ENCODE data around the gene PPP1R13L. TPM values are rescaled to one million over a fixed set of nuclear protein-coding genes. Genes with fewer than 3 reads are reported as not detected.

Gene PPP1R13L
- total and polyA plus RNA-seq, 2 of the 8 experiments (the other 6 are each of a cell fraction or from before 2014, with no cell fraction given) = 9.1 to 15.3 TPM

DNA sequence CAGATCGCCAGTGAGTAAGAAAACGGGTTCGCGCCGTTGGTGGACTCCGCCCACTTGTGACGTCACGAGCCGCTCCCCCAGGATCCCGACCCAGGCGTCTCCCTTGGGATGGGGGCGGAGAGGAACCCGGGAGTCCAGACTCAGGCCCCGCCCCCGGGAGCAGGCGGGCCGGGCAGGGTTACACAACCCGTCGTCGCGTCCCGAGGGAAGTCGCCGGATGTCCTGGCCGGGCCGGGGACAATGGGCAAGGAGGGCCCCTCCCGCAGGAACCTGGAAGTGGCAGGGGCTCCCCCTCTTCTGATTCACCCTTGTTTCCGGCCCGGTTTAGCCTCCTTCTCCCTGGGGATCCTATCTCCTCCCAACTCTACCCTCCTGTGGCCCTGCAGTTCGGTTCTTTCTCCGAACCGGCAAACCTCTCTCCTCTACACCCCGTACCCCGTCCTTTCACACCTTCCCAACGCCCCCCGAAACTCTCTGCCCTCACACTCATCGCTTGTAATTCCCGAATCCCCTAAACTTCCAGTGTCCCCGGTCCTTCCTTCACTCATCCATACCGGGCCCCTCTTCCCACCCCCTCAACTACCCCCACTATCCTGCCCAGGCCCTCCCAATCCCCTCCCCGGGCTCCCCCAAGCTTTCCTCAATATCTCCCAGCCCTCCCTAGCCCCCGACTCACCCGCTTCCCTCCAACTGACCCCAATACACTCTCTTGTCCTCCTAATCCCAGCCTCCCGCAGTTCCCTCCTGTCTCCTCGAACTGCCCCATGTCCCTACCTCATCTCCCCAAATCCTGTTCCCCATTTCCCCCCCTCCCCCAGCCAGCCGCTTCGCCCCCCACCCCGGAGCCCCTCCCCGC lies 38.8 kb upstream of the PPP1R13L start (continued):
- TF ChIP-seq, protein P1, sequence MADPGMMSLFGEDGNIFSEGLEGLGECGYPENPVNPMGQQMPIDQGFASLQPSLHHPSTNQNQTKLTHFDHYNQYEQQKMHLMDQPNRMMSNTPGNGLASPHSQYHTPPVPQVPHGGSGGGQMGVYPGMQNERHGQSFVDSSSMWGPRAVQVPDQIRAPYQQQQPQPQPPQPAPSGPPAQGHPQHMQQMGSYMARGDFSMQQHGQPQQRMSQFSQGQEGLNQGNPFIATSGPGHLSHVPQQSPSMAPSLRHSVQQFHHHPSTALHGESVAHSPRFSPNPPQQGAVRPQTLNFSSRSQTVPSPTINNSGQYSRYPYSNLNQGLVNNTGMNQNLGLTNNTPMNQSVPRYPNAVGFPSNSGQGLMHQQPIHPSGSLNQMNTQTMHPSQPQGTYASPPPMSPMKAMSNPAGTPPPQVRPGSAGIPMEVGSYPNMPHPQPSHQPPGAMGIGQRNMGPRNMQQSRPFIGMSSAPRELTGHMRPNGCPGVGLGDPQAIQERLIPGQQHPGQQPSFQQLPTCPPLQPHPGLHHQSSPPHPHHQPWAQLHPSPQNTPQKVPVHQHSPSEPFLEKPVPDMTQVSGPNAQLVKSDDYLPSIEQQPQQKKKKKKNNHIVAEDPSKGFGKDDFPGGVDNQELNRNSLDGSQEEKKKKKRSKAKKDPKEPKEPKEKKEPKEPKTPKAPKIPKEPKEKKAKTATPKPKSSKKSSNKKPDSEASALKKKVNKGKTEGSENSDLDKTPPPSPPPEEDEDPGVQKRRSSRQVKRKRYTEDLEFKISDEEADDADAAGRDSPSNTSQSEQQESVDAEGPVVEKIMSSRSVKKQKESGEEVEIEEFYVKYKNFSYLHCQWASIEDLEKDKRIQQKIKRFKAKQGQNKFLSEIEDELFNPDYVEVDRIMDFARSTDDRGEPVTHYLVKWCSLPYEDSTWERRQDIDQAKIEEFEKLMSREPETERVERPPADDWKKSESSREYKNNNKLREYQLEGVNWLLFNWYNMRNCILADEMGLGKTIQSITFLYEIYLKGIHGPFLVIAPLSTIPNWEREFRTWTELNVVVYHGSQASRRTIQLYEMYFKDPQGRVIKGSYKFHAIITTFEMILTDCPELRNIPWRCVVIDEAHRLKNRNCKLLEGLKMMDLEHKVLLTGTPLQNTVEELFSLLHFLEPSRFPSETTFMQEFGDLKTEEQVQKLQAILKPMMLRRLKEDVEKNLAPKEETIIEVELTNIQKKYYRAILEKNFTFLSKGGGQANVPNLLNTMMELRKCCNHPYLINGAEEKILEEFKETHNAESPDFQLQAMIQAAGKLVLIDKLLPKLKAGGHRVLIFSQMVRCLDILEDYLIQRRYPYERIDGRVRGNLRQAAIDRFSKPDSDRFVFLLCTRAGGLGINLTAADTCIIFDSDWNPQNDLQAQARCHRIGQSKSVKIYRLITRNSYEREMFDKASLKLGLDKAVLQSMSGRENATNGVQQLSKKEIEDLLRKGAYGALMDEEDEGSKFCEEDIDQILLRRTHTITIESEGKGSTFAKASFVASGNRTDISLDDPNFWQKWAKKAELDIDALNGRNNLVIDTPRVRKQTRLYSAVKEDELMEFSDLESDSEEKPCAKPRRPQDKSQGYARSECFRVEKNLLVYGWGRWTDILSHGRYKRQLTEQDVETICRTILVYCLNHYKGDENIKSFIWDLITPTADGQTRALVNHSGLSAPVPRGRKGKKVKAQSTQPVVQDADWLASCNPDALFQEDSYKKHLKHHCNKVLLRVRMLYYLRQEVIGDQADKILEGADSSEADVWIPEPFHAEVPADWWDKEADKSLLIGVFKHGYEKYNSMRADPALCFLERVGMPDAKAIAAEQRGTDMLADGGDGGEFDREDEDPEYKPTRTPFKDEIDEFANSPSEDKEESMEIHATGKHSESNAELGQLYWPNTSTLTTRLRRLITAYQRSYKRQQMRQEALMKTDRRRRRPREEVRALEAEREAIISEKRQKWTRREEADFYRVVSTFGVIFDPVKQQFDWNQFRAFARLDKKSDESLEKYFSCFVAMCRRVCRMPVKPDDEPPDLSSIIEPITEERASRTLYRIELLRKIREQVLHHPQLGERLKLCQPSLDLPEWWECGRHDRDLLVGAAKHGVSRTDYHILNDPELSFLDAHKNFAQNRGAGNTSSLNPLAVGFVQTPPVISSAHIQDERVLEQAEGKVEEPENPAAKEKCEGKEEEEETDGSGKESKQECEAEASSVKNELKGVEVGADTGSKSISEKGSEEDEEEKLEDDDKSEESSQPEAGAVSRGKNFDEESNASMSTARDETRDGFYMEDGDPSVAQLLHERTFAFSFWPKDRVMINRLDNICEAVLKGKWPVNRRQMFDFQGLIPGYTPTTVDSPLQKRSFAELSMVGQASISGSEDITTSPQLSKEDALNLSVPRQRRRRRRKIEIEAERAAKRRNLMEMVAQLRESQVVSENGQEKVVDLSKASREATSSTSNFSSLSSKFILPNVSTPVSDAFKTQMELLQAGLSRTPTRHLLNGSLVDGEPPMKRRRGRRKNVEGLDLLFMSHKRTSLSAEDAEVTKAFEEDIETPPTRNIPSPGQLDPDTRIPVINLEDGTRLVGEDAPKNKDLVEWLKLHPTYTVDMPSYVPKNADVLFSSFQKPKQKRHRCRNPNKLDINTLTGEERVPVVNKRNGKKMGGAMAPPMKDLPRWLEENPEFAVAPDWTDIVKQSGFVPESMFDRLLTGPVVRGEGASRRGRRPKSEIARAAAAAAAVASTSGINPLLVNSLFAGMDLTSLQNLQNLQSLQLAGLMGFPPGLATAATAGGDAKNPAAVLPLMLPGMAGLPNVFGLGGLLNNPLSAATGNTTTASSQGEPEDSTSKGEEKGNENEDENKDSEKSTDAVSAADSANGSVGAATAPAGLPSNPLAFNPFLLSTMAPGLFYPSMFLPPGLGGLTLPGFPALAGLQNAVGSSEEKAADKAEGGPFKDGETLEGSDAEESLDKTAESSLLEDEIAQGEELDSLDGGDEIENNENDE (IDR thresholded peaks at IDR 0.05; ENCODE audit: insufficient replicate concordance, low read length) = no peak
- no peak for TF ChIP-seq GTF2F1 (IDR thresholded peaks at IDR 0.05; ENCODE audit: borderline replicate concordance, low read depth, low read length)
- TF ChIP-seq, protein P2, sequence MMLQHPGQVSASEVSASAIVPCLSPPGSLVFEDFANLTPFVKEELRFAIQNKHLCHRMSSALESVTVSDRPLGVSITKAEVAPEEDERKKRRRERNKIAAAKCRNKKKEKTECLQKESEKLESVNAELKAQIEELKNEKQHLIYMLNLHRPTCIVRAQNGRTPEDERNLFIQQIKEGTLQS (IDR thresholded peaks at IDR 0.05; ENCODE audit: insufficient read depth, low read depth, low read length) = no peak
- no peak for TF ChIP-seq SP4 (IDR thresholded peaks at IDR 0.05; ENCODE audit: low read length)
- TF ChIP-seq SP1 (IDR thresholded peaks at IDR 0.05; ENCODE audit: low read depth, low read length) = peak; percentile 62; the same call in 1 of the 2 replicates
- TF ChIP-seq, protein P3, sequence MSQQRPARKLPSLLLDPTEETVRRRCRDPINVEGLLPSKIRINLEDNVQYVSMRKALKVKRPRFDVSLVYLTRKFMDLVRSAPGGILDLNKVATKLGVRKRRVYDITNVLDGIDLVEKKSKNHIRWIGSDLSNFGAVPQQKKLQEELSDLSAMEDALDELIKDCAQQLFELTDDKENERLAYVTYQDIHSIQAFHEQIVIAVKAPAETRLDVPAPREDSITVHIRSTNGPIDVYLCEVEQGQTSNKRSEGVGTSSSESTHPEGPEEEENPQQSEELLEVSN (IDR thresholded peaks at IDR 0.05) = peak; percentile 18; the same call in 1 of the 2 replicates
- no peak for TF ChIP-seq SUZ12 (IDR thresholded peaks at IDR 0.05; ENCODE audit: low read length)
- TF ChIP-seq RFX5 (IDR thresholded peaks at IDR 0.05; ENCODE audit: borderline replicate concordance, low read depth, low read length) = no peak
